ENCODE data around the gene SMIM3. TPM values are rescaled to one million over a fixed set of nuclear protein-coding genes. Genes with fewer than 3 reads are reported as not detected.

SMIM3 gene
- total RNA-seq, 1 experiment from 2014 or later, result 55.2 TPM

DNA sequence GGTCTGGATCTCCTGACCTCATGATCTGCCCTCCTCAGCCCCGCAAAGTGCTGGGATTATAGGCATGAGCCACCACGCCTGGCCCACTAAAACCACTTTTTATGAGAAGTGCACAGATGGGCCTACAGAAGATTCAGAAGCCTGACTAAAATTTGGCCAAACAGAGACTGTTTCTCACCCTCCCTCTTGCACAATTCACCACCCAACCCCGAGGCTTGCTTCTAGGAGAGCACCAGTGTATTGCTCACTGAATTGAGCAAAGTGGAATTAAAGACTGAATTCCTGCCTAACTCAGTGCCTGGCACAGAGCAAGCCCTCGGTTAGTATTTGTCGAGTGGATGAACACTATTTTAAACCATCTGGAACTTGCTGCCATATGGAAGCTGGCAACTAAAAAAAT is 16.3 kb upstream of the SMIM3 start:
- no peaks in the 10 kb centered on the region for H3K27me3 ChIP-seq (ENCODE audit: control insufficient read depth, insufficient read depth, low read length)
- no peak for ATAC-seq
- TF ChIP-seq SIN3A (IDR thresholded peaks at IDR 0.05; ENCODE audit: borderline replicate concordance, insufficient read depth, low read depth, low read length), result no peak
- TF ChIP-seq, protein P1, sequence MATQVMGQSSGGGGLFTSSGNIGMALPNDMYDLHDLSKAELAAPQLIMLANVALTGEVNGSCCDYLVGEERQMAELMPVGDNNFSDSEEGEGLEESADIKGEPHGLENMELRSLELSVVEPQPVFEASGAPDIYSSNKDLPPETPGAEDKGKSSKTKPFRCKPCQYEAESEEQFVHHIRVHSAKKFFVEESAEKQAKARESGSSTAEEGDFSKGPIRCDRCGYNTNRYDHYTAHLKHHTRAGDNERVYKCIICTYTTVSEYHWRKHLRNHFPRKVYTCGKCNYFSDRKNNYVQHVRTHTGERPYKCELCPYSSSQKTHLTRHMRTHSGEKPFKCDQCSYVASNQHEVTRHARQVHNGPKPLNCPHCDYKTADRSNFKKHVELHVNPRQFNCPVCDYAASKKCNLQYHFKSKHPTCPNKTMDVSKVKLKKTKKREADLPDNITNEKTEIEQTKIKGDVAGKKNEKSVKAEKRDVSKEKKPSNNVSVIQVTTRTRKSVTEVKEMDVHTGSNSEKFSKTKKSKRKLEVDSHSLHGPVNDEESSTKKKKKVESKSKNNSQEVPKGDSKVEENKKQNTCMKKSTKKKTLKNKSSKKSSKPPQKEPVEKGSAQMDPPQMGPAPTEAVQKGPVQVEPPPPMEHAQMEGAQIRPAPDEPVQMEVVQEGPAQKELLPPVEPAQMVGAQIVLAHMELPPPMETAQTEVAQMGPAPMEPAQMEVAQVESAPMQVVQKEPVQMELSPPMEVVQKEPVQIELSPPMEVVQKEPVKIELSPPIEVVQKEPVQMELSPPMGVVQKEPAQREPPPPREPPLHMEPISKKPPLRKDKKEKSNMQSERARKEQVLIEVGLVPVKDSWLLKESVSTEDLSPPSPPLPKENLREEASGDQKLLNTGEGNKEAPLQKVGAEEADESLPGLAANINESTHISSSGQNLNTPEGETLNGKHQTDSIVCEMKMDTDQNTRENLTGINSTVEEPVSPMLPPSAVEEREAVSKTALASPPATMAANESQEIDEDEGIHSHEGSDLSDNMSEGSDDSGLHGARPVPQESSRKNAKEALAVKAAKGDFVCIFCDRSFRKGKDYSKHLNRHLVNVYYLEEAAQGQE (IDR thresholded peaks at IDR 0.05; ENCODE audit: insufficient read depth in 1 of 2, low read depth in 2 of 2, low read length in 1 of 2), result no peak
- TF ChIP-seq TCF7L2 (IDR thresholded peaks at IDR 0.05; ENCODE audit: low read depth, low read length), result no peak
- DNase-seq (ENCODE audit: low read depth, low spot score), result no peak
- intact Hi-C loops (cut with micrococcal nuclease; ENCODE audit: unreplicated experiment), result no loop called here
- in situ Hi-C loops (cut with HindIII; ENCODE audit: low pct_unique_long_range_greater_than_20kb, low sequenced_read_pairs), result no loop called here
- CTCF ChIA-PET, result interaction anchor here (0.6 kb wide), 1 partner anchor 103 kb away, joined by 5 read pairs; no protein-coding TSS in a partner anchor
- no peaks in the 10 kb centered on the region for H3K9me3 ChIP-seq (ENCODE audit: control insufficient read depth, insufficient read depth, low read depth, low read length)
- no peak overlapping the region for H3K4me3 ChIP-seq (ENCODE audit: low read depth in 2 of 2, low read length in 2 of 2)
- POLR2A ChIA-PET, result interaction anchor here (0.7 kb wide), 1 partner anchor 13 kb away, joined by 8 read pairs; no protein-coding TSS in a partner anchor
- H3K27ac ChIP-seq (ENCODE audit: low read length), result no peak overlapping the region
- peaks cover 5% of the 10 kb centered on the region for H3K36me3 ChIP-seq (ENCODE audit: control insufficient read depth, insufficient read depth, low read length)
- no TSS peak for BruUV-seq (replicated peaks)
- H3K4me1 ChIP-seq (ENCODE audit: control insufficient read depth, insufficient read depth, low read length), result peaks cover 9% of the 10 kb centered on the region

DNA sequence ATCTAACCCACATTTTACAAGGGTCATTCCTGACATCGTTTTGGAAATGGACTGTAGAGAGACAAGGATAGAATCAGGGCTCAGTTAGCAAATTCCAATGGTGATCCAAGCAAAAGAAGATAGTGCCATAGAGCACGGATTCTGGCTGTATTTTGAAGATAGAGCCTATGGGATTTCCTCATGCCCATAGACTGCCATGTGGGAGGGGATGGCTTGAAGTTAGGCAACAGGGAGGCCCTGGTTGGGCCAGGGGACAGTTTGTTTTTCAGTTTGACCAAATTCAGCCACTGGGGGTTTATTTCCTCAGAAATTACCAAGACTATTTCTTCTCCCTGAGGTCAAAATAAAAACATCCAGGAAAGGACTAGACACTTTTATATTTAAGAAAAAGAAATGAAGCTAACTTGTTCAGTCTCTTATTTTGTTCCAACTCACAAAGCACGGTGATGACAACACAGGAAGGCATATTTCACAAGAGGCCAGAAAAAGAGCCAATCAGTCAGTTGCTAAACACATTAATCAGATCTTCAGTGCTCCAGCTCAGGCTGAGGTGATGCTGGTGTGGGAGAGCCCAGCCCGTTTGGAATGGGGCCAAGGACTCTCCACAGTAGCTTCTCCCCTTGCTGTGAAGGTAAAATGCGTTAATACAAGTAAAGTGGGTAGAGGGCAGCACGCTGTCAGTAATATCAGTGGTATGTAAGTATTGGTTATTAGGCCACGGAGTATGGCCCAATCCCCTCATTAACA is 15.4 kb upstream of the SMIM3 start:
- POLR2A ChIA-PET, result interaction anchor here (0.5 to 0.6 kb wide), 2 partner anchors 12 to 17 kb away, joined by 3 to 4 read pairs; no protein-coding TSS in a partner anchor

More for the DNA sequence above, 15.4 kb upstream of the SMIM3 start:
- no TSS peak for BruUV-seq (replicated peaks)
- Histone ChIP-seq H3K27ac (ENCODE audit: low read length) (no peak overlapping the region; the same call in 1 of the 2 replicates), H3K4me3 (ENCODE audit: low read depth in 2 of 2, low read length in 2 of 2) (no peak overlapping the region), H3K27me3 (ENCODE audit: control insufficient read depth, insufficient read depth, low read length) (no peaks in the 10 kb centered on the region), H3K9me3 (ENCODE audit: control insufficient read depth, insufficient read depth, low read depth, low read length) (no peaks in the 10 kb centered on the region), H3K36me3 (ENCODE audit: control insufficient read depth, insufficient read depth, low read length) (no peaks in the 10 kb centered on the region; the same call in 1 of the 2 replicates), H3K4me1 (ENCODE audit: control insufficient read depth, insufficient read depth, low read length) (peaks cover 6% of the 10 kb centered on the region; the same call in 1 of the 2 replicates)
- TF ChIP-seq SIN3A (IDR thresholded peaks at IDR 0.05; ENCODE audit: borderline replicate concordance, insufficient read depth, low read depth, low read length) (no peak), TCF7L2 (IDR thresholded peaks at IDR 0.05; ENCODE audit: low read depth, low read length) (no peak), POLR2AphosphoS5 (IDR thresholded peaks at IDR 0.05; ENCODE audit: low read depth, low read length) (no peak)
- TF ChIP-seq, protein P2, sequence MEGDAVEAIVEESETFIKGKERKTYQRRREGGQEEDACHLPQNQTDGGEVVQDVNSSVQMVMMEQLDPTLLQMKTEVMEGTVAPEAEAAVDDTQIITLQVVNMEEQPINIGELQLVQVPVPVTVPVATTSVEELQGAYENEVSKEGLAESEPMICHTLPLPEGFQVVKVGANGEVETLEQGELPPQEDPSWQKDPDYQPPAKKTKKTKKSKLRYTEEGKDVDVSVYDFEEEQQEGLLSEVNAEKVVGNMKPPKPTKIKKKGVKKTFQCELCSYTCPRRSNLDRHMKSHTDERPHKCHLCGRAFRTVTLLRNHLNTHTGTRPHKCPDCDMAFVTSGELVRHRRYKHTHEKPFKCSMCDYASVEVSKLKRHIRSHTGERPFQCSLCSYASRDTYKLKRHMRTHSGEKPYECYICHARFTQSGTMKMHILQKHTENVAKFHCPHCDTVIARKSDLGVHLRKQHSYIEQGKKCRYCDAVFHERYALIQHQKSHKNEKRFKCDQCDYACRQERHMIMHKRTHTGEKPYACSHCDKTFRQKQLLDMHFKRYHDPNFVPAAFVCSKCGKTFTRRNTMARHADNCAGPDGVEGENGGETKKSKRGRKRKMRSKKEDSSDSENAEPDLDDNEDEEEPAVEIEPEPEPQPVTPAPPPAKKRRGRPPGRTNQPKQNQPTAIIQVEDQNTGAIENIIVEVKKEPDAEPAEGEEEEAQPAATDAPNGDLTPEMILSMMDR (IDR thresholded peaks at IDR 0.05), result no peak
- TF ChIP-seq, protein P1 (IDR thresholded peaks at IDR 0.05; ENCODE audit: insufficient read depth in 1 of 2, low read depth in 2 of 2, low read length in 1 of 2), result no peak
- ATAC-seq (no peak), DNase-seq (ENCODE audit: low read depth, low spot score) (no peak)
- CTCF ChIA-PET, result no interaction called here
- in situ Hi-C loops (cut with HindIII; ENCODE audit: low pct_unique_long_range_greater_than_20kb, low sequenced_read_pairs) (no loop called here), intact Hi-C loops (cut with micrococcal nuclease; ENCODE audit: unreplicated experiment) (no loop called here)

Measured in Panc1 (cell line).